ENCODE data around the gene LRRC25. TPM values are rescaled to one million over a fixed set of nuclear protein-coding genes. Genes with fewer than 3 reads are reported as not detected.

The LRRC25 gene
- total RNA-seq, 4 donors from 2014 or later, result 8.3 to 32.0 (median 18.7) TPM

GRCh38 chr19:18348171-18348570 lies 49.3 kb downstream of the LRRC25 start:
- TF ChIP-seq, protein P1, sequence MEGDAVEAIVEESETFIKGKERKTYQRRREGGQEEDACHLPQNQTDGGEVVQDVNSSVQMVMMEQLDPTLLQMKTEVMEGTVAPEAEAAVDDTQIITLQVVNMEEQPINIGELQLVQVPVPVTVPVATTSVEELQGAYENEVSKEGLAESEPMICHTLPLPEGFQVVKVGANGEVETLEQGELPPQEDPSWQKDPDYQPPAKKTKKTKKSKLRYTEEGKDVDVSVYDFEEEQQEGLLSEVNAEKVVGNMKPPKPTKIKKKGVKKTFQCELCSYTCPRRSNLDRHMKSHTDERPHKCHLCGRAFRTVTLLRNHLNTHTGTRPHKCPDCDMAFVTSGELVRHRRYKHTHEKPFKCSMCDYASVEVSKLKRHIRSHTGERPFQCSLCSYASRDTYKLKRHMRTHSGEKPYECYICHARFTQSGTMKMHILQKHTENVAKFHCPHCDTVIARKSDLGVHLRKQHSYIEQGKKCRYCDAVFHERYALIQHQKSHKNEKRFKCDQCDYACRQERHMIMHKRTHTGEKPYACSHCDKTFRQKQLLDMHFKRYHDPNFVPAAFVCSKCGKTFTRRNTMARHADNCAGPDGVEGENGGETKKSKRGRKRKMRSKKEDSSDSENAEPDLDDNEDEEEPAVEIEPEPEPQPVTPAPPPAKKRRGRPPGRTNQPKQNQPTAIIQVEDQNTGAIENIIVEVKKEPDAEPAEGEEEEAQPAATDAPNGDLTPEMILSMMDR (IDR thresholded peaks at IDR 0.05; ENCODE audit: low read depth), result no peak

DNA sequence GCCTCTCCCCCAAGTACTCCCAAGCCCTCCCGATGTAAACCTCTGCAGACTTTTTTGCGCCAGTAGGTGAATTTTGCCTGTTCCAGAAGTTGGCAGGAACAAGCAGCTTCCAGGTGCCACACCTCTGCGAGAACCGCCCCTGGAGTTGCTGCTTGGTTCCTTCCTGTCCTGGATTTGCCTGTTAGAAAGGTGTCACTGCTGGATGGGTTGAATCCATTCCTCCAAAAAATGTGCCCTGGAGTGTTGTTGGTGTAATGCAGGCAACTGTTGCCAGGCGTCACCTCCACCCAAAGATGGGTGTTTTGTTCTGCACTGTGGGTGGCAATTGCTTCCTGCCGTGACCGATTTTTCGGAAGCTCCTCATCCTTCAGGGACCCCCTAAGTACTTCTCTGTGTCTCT lies 51.3 kb downstream of the LRRC25 start:
- TF ChIP-seq, protein P1 (IDR thresholded peaks at IDR 0.05; ENCODE audit: low read depth), result no peak

DNA sequence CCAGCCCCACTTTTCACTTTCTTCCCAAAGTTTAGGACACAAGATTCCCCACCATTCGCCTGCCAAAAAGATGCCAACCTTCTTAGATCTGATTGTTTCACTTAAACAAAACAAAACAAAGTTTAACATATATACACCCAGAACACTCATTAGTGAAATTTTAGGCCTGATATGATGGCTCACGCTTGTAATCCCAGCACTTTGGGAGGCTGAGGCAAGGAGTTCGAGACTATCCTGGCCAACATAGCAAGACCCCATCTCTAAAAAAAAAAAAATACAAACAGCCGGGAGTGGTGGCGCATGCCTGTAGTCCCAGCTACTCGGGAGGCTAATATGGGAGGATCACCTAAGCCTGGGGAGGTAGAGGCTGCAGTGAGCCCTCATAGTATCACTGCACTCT lies 52.1 kb downstream of the LRRC25 start:
- TF ChIP-seq, protein P1 (IDR thresholded peaks at IDR 0.05; ENCODE audit: low read depth), result no peak

- TF ChIP-seq, protein P1 (IDR thresholded peaks at IDR 0.05; ENCODE audit: low read depth), result no peak
Measured at GRCh38 chr19:18344582-18344950, 52.9 kb downstream of the LRRC25 start.

DNA sequence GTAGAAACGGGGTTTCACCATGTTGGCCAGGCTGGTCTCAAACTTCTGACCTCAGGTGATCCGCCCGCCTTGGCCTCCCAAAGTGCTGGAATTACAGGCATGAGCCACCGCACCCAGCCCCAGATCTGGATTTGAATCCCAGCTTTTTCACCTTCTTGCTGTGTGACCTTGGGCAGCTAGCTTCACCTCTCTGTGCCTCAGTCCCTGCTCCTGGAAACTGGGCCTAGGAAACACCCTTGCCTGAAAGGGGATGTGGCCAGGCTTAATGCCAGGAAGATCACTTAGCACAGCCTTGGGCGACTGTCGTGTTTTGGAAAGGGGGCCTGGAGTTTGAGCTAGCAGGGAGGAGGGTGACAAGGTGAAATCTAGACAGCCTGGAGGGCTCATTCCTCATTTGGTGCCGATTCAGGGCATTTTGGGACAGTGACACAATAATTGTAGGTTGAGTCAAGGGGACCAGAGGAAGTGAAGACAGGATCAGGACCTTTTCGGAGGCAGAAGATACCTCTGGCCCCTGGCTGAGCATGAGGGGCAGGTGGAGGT lies 55.3 kb downstream of the LRRC25 start:
- TF ChIP-seq, protein P1 (IDR thresholded peaks at IDR 0.05; ENCODE audit: low read depth), result no peak

Small RNAs within 50 kb of the gene (small RNA-seq; reads per million reads assigned to genes)
- gene MIR3189, result not detected

Other genes with a start within 250 kb of the LRRC25 start
- gene PIK3R2, start 244.5 kb downstream of the LRRC25 start, total RNA-seq, result 1 to 10 TPM; 4.7 to 10.0 (median 7.0) TPM
- gene IFI30, start 223.8 kb downstream of the LRRC25 start, total RNA-seq, result 100 to 1,000 TPM in 2 of 4 donors, 10 to 100 TPM in 2; 47.8 to 934 (median 110) TPM
- gene MPV17L2, start 204.4 kb downstream of the LRRC25 start, total RNA-seq, result 10 to 100 TPM; 11.3 to 15.8 (median 13.8) TPM
- under 1 TPM in 1 of 4 donors, not detected in 3; 0.51 TPM for gene RAB3A, start 193.6 kb downstream of the LRRC25 start, total RNA-seq
- gene PDE4C, start 171.2 kb downstream of the LRRC25 start, total RNA-seq, result not detected
- gene IQCN, start 123.2 kb downstream of the LRRC25 start, total RNA-seq, result 1 to 10 TPM; 1.3 to 7.9 (median 3.0) TPM
- 100 to 1,000 TPM; 101 to 314 (median 150) TPM for gene JUND, start 116.0 kb downstream of the LRRC25 start, total RNA-seq
- 10 to 100 TPM; 70.3 to 87.7 (median 81.4) TPM for gene LSM4, start 74.5 kb downstream of the LRRC25 start, total RNA-seq
- gene PGPEP1, start 57.0 kb downstream of the LRRC25 start, total RNA-seq, result 10 to 100 TPM; 17.4 to 33.9 (median 22.6) TPM
- 10 to 100 TPM in 2 of 4 donors, 1 to 10 TPM in 2; 1.7 to 20.6 (median 8.4) TPM for gene GDF15, start 11.5 kb downstream of the LRRC25 start, total RNA-seq
- gene SSBP4, start 21.8 kb upstream of the LRRC25 start, total RNA-seq, result 10 to 100 TPM; 19.8 to 32.0 (median 23.1) TPM
- gene ISYNA1, start 40.5 kb upstream of the LRRC25 start, total RNA-seq, result 10 to 100 TPM in 3 of 4 donors, 1 to 10 TPM in 1; 9.9 to 50.5 (median 11.4) TPM
- 10 to 100 TPM; 14.3 to 16.1 (median 15.3) TPM for gene ELL, start 124.4 kb upstream of the LRRC25 start, total RNA-seq
- gene FKBP8, start 146.0 kb upstream of the LRRC25 start, total RNA-seq, result 100 to 1,000 TPM; 105 to 369 (median 280) TPM
- gene KXD1, start 160.2 kb upstream of the LRRC25 start, total RNA-seq, result 100 to 1,000 TPM in 3 of 4 donors, 10 to 100 TPM in 1; 97.2 to 145 (median 120) TPM
- 100 to 1,000 TPM; 498 to 791 (median 619) TPM for gene UBA52, start 174.2 kb upstream of the LRRC25 start, total RNA-seq
- 100 to 1,000 TPM in 2 of 4 donors, 10 to 100 TPM in 2; 49.1 to 128 (median 99.7) TPM for gene REX1BD, start 191.2 kb upstream of the LRRC25 start, total RNA-seq
- gene CRLF1, start 209.2 kb upstream of the LRRC25 start, total RNA-seq, result 100 to 1,000 TPM in 2 of 4 donors, 10 to 100 TPM in 2; 28.5 to 117 (median 84.3) TPM
- 1 to 10 TPM in 1 of 4 donors, under 1 TPM in 2, not detected in 1; 0.34 to 2.1 (median 0.88) TPM for gene TMEM59L, start 215.2 kb upstream of the LRRC25 start, total RNA-seq
- 10 to 100 TPM in 2 of 4 donors, 1 to 10 TPM in 2; 6.7 to 29.0 (median 12.1) TPM for gene KLHL26, start 239.4 kb upstream of the LRRC25 start, total RNA-seq

Measured in subcutaneous adipose tissue (tissue), 4 donors.